Activated T-cell treated with anti-CD3 and anti-CD28 coated beads, Interleukin-2, amount 50 U/mL, for 24 hours (primary cell): Measurements from ENCODE around the gene ARFGAP2.
A peak's percentile ranks its signal among the peaks of the same experiment; 100 is the strongest.
"Not testable (repeated sequence)": the region's sequence is repeated elsewhere in the genome, so short reads cannot be mapped to it uniquely, and the experiment has no call there.

ENCODE experiments used
- DNase-seq: peaks from one replicate; pipeline ENCODE4 v3.0.0-alpha.2; 2020
- H3K27ac Mint-ChIP-seq: 2 replicates; pipeline ENCODE4 v1.8.0; 2020; ENCODE audit warnings: mild to moderate bottlenecking, mixed read lengths
- H3K27me3 Mint-ChIP-seq: 2 replicates; pipeline ENCODE4 v1.8.0; 2020; ENCODE audit warnings: mixed read lengths
- H3K36me3 Mint-ChIP-seq: 2 replicates; pipeline ENCODE4 v1.8.0; 2020; ENCODE audit warnings: low read depth, mixed read lengths
- H3K4me1 Mint-ChIP-seq: 2 replicates; pipeline ENCODE4 v1.8.0; 2020; ENCODE audit warnings: low read depth, mixed read lengths
- H3K4me3 Mint-ChIP-seq: 2 replicates; pipeline ENCODE4 v1.8.0; 2020; ENCODE audit warnings: mild to moderate bottlenecking, moderate library complexity, mixed read lengths
- H3K9me3 Mint-ChIP-seq: 2 replicates; pipeline ENCODE4 v1.8.0; 2020; ENCODE audit warnings: mixed read lengths

The ARFGAP2 gene

GRCh38 chr11:47202576-47202975 lies 25.9 kb upstream of the ARFGAP2 start:
- no peaks in the 10 kb centered on the region for H3K36me3 Mint-ChIP-seq
- no peak overlapping the region for H3K4me3 Mint-ChIP-seq
- H3K4me1 Mint-ChIP-seq: no peaks in the 10 kb centered on the region
- DNase-seq: no peak
- no peak overlapping the region for H3K27ac Mint-ChIP-seq
- no peaks in the 10 kb centered on the region for H3K9me3 Mint-ChIP-seq
- no peaks in the 10 kb centered on the region for H3K27me3 Mint-ChIP-seq

- no peaks in the 10 kb centered on the region for H3K27me3 Mint-ChIP-seq
- no peak for DNase-seq
- H3K4me3 Mint-ChIP-seq: no peak overlapping the region
- no peaks in the 10 kb centered on the region for H3K36me3 Mint-ChIP-seq
- H3K9me3 Mint-ChIP-seq: no peaks in the 10 kb centered on the region
- no peaks in the 10 kb centered on the region for H3K4me1 Mint-ChIP-seq
- no peak overlapping the region for H3K27ac Mint-ChIP-seq
Observed at GRCh38 chr11:47201015-47201414, 24.3 kb upstream of the ARFGAP2 start.

GRCh38 chr11:47198161-47198560 lies 21.5 kb upstream of the ARFGAP2 start:
- H3K4me3 Mint-ChIP-seq, DNase-seq, H3K27me3 Mint-ChIP-seq, H3K4me1 Mint-ChIP-seq, H3K9me3 Mint-ChIP-seq, H3K27ac Mint-ChIP-seq, H3K36me3 Mint-ChIP-seq: not testable (repeated sequence)

- H3K9me3 Mint-ChIP-seq: no peaks in the 10 kb centered on the region
- no peak overlapping the region for H3K4me3 Mint-ChIP-seq
- H3K27me3 Mint-ChIP-seq: peaks cover 21% of the 10 kb centered on the region
- DNase-seq: no peak
- H3K27ac Mint-ChIP-seq: no peak overlapping the region
- peaks cover 6% of the 10 kb centered on the region for H3K4me1 Mint-ChIP-seq
- H3K36me3 Mint-ChIP-seq: no peaks in the 10 kb centered on the region
Observed at GRCh38 chr11:47192111-47192510, 15.4 kb upstream of the ARFGAP2 start.

- H3K4me1 Mint-ChIP-seq: peaks cover 13% of the 10 kb centered on the region
- DNase-seq, H3K27ac Mint-ChIP-seq, H3K9me3 Mint-ChIP-seq, H3K36me3 Mint-ChIP-seq, H3K4me3 Mint-ChIP-seq: not testable (repeated sequence)
- peaks cover 25% of the 10 kb centered on the region for H3K27me3 Mint-ChIP-seq
Observed at GRCh38 chr11:47191137-47191536, 14.5 kb upstream of the ARFGAP2 start.

GRCh38 chr11:47189100-47189834 lies 12.6 kb upstream of the ARFGAP2 start:
- peaks cover 34% of the 10 kb centered on the region for H3K27me3 Mint-ChIP-seq
- no peaks in the 10 kb centered on the region for H3K9me3 Mint-ChIP-seq
- no peaks in the 10 kb centered on the region for H3K36me3 Mint-ChIP-seq
- DNase-seq: no peak
- H3K4me1 Mint-ChIP-seq: peaks cover 15% of the 10 kb centered on the region
- no peak overlapping the region for H3K27ac Mint-ChIP-seq
- no peak overlapping the region for H3K4me3 Mint-ChIP-seq

GRCh38 chr11:47188259-47188658 lies 11.6 kb upstream of the ARFGAP2 start:
- H3K4me3 Mint-ChIP-seq: no peak overlapping the region
- H3K9me3 Mint-ChIP-seq: no peaks in the 10 kb centered on the region
- peaks cover 15% of the 10 kb centered on the region for H3K4me1 Mint-ChIP-seq
- H3K27me3 Mint-ChIP-seq: peaks cover 40% of the 10 kb centered on the region
- H3K27ac Mint-ChIP-seq: no peak overlapping the region
- no peaks in the 10 kb centered on the region for H3K36me3 Mint-ChIP-seq
- DNase-seq: no peak

- Mint-ChIP-seq H3K27ac (no peak overlapping the region), H3K4me1 (peaks cover 15% of the 10 kb centered on the region), H3K9me3 (no peaks in the 10 kb centered on the region), H3K36me3 (no peaks in the 10 kb centered on the region), H3K27me3 (peaks cover 39% of the 10 kb centered on the region), H3K4me3 (peak overlapping the region; percentile 72)
- no peak for DNase-seq
Observed at GRCh38 chr11:47187723-47188122, 11.0 kb upstream of the ARFGAP2 start.

- Mint-ChIP-seq H3K27me3 (peaks cover 39% of the 10 kb centered on the region), H3K4me1 (peaks cover 15% of the 10 kb centered on the region), H3K27ac (peak overlapping the region; percentile 68), H3K36me3 (no peaks in the 10 kb centered on the region), H3K4me3 (peak overlapping the region; percentile 72), H3K9me3 (no peaks in the 10 kb centered on the region)
- peak; percentile 62 for DNase-seq
Observed at GRCh38 chr11:47186700-47187695, 10.3 kb upstream of the ARFGAP2 start.

- DNase-seq: peak; percentile 76
- Mint-ChIP-seq H3K4me3 (peak within 1 kb of the TSS; percentile 72), H3K36me3 (no peaks in the 10 kb centered on the region), H3K27me3 (peaks cover 39% of the 10 kb centered on the region), H3K4me1 (peaks cover 15% of the 10 kb centered on the region), H3K9me3 (no peaks in the 10 kb centered on the region), H3K27ac (peak within 1 kb of the TSS; percentile 68)
Observed at GRCh38 chr11:47186076-47186699, 9.5 kb upstream of the ARFGAP2 start, which contains the start of gene PACSIN3. TSS of gene PACSIN3 (minus strand) at chr11:47186434. CDS start at chr11:47182727, 3,707 bp downstream.

GRCh38 chr11:47185305-47186075 lies 8.8 kb upstream of the ARFGAP2 start:
- Mint-ChIP-seq H3K27ac (no peak overlapping the region), H3K36me3 (no peaks in the 10 kb centered on the region), H3K27me3 (peaks cover 39% of the 10 kb centered on the region), H3K9me3 (no peaks in the 10 kb centered on the region), H3K4me3 (peak overlapping the region; percentile 70), H3K4me1 (peaks cover 15% of the 10 kb centered on the region)
- DNase-seq: peak; percentile 48

GRCh38 chr11:47184711-47185304 lies 8.1 kb upstream of the ARFGAP2 start:
- Mint-ChIP-seq H3K27me3 (peaks cover 39% of the 10 kb centered on the region), H3K4me3 (peak overlapping the region; percentile 46), H3K4me1 (peaks cover 15% of the 10 kb centered on the region)

GRCh38 chr11:47183969-47184368 lies 7.3 kb upstream of the ARFGAP2 start:
- Mint-ChIP-seq H3K4me1 (peaks cover 16% of the 10 kb centered on the region), H3K9me3 (no peaks in the 10 kb centered on the region), H3K27ac (no peak overlapping the region), H3K27me3 (peaks cover 35% of the 10 kb centered on the region), H3K36me3 (no peaks in the 10 kb centered on the region), H3K4me3 (no peak overlapping the region)
- DNase-seq: no peak

More at GRCh38 chr11:47184711-47185304, 8.1 kb upstream of the ARFGAP2 start:
- H3K36me3 Mint-ChIP-seq: no peaks in the 10 kb centered on the region
- no peak overlapping the region for H3K27ac Mint-ChIP-seq
- H3K9me3 Mint-ChIP-seq: no peaks in the 10 kb centered on the region
- no peak for DNase-seq
